Bronchial epithelial cell (primary cell): Measurements from ENCODE around the gene ZNF219. TPM values are rescaled to one million over a fixed set of nuclear protein-coding genes. Genes with fewer than 3 reads are reported as not detected.

ENCODE experiments used
- DNase-seq: peaks from one replicate; pipeline ENCODE4 v3.0.0-alpha.2; 2010; ENCODE audit warnings: low read depth
- FAIRE-seq: peaks from 2 replicates; lab custom pipeline; 2011; peaks lifted over from hg19 to GRCh38; lab: Jason Lieb, UNC
- H3K27me3 ChIP-seq: 2 replicates; pipeline ENCODE4 v1.5.1; 2011; ENCODE audit warnings: low read length; ENCODE audit not compliant: control insufficient read depth, insufficient read depth
- H3K36me3 ChIP-seq: 2 replicates; pipeline ENCODE4 v1.5.1; 2011; ENCODE audit warnings: low read length; ENCODE audit not compliant: control insufficient read depth, insufficient read depth
- H3K4me3 ChIP-seq: 2 replicates; pipeline ENCODE4 v1.5.1; 2011; ENCODE audit warnings: mild to moderate bottlenecking, low read depth, low read length, control low read depth
- CTCF ChIP-seq: IDR thresholded peaks from 2 replicates; pipeline ENCODE4 v1.5.1; 2011; ENCODE audit warnings: mild to moderate bottlenecking, moderate library complexity, low read length, control low read depth, inconsistent platforms; ENCODE audit not compliant: insufficient read depth, severe bottlenecking
- total RNA-seq: library from RNA; depleted of rRNA; stranded (reverse); fragments of >200 nt; gene quantifications from 2 replicates; pipeline ENCODE4 v1.2.1, GENCODE V29; 2014

Gene ZNF219
- total RNA-seq, 1 donor from 2014 or later: 8.2 TPM

GRCh38 chr14:21105095-21105494 lies 6.6 kb upstream of the ZNF219 start:
- DNase-seq (no peak), FAIRE-seq (no peak)
- Histone ChIP-seq H3K27me3 (no peaks in the 10 kb centered on the region), H3K4me3 (no peak overlapping the region), H3K36me3 (no peaks in the 10 kb centered on the region)
- TF ChIP-seq CTCF: no peak

GRCh38 chr14:21104448-21105060 lies 6.1 kb upstream of the ZNF219 start:
- TF ChIP-seq CTCF: peak; percentile 97
- H3K36me3 ChIP-seq: no peaks in the 10 kb centered on the region
- DNase-seq: peak; percentile 76
- FAIRE-seq: no peak
- H3K27me3 ChIP-seq: no peaks in the 10 kb centered on the region
- peak overlapping the region; percentile 67 for H3K4me3 ChIP-seq

- FAIRE-seq: no peak
- peak; percentile 83 for DNase-seq
- Histone ChIP-seq H3K27me3 (no peaks in the 10 kb centered on the region), H3K36me3 (no peaks in the 10 kb centered on the region), H3K4me3 (peak overlapping the region; percentile 67)
- peak; percentile 92 for TF ChIP-seq CTCF
Observed at GRCh38 chr14:21103710-21104447, 5.4 kb upstream of the ZNF219 start.

- Histone ChIP-seq H3K4me3 (peak overlapping the region; percentile 67), H3K27me3 (no peaks in the 10 kb centered on the region), H3K36me3 (no peaks in the 10 kb centered on the region)
- no peak for DNase-seq
- no peak for FAIRE-seq
- TF ChIP-seq CTCF: no peak
Observed at GRCh38 chr14:21103411-21103709, 4.9 kb upstream of the ZNF219 start.

- DNase-seq (no peak), FAIRE-seq (no peak)
- no peak for TF ChIP-seq CTCF
- Histone ChIP-seq H3K27me3 (no peaks in the 10 kb centered on the region), H3K4me3 (peak overlapping the region; percentile 67), H3K36me3 (no peaks in the 10 kb centered on the region)
Observed at GRCh38 chr14:21102521-21103410, 4.3 kb upstream of the ZNF219 start.
